Effector memory CD8-positive, alpha-beta T cell (primary cell): ENCODE results near the gene ARRDC1.
"Not testable (repeated sequence)": the region's sequence is repeated elsewhere in the genome, so short reads cannot be mapped to it uniquely, and the experiment has no call there.

Experiments
- ATAC-seq: fragments of 150-1000 bp; cut with Tn5 transposase; replicated peaks from 2 replicates; pipeline ENCODE4 v1.10.0; 2021; ENCODE audit warnings: mild to moderate bottlenecking, moderate library complexity
- DNase-seq, 3 experiments: peaks; one replicate each; pipeline ENCODE4 v3.0.0; 2021
- H3K27ac Mint-ChIP-seq, 2 donors: one replicate each; pipeline ENCODE4 v1.8.0; 2022; ENCODE audit warnings: mild to moderate bottlenecking in 2 of 2, mixed read lengths in 2 of 2, moderate library complexity in 2 of 2
- H3K27me3 Mint-ChIP-seq, 2 donors: one replicate each; pipeline ENCODE4 v1.8.0; 2022; ENCODE audit warnings: mixed read lengths in 2 of 2
- H3K36me3 Mint-ChIP-seq: one replicate; pipeline ENCODE4 v1.8.0; 2022; ENCODE audit warnings: mild to moderate bottlenecking, moderate library complexity, mixed read lengths; ENCODE audit not compliant: insufficient read depth
- H3K4me1 Mint-ChIP-seq, 2 donors: one replicate each; pipeline ENCODE4 v1.8.0; 2022; ENCODE audit warnings: low read depth in 2 of 2, mixed read lengths in 2 of 2
- H3K4me3 Mint-ChIP-seq, 2 donors: one replicate each; pipeline ENCODE4 v1.8.0; 2022; ENCODE audit warnings: mild to moderate bottlenecking in 2 of 2, mixed read lengths in 2 of 2, moderate library complexity in 2 of 2
- H3K9me3 Mint-ChIP-seq, 2 donors: one replicate each; pipeline ENCODE4 v1.8.0; 2022; ENCODE audit warnings: mixed read lengths in 2 of 2

Gene ARRDC1

DNA sequence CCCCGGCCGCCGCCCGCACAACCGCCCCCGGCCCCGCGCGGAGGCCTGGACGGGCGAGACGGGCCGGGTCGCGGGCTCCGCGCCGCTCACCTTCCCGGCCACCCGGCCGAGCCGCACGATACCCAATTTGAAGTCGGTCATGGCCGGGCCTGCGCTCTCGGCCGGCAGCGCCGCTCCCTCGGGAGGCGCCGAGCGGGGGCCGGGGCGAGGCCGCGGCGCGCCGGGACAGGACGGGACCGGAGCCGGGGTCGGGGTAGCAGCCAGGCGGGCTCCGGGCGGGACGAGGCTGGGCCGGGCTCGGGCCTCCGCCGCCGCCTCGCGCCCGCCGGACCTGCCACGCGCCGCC is 15.4 kb upstream of the ARRDC1 start:
- H3K36me3 Mint-ChIP-seq = peaks cover 10% of the 10 kb centered on the region
- peaks cover 4 to 14% of the 10 kb centered on the region in 2 donors for H3K4me1 Mint-ChIP-seq
- no peak for ATAC-seq
- no peaks in the 10 kb centered on the region for H3K27me3 Mint-ChIP-seq
- H3K9me3 Mint-ChIP-seq = no peaks in the 10 kb centered on the region
- peak overlapping the region; percentile 87 to 93 for H3K4me3 Mint-ChIP-seq
- H3K27ac Mint-ChIP-seq = no peak overlapping the region
- DNase-seq = no peak

DNA sequence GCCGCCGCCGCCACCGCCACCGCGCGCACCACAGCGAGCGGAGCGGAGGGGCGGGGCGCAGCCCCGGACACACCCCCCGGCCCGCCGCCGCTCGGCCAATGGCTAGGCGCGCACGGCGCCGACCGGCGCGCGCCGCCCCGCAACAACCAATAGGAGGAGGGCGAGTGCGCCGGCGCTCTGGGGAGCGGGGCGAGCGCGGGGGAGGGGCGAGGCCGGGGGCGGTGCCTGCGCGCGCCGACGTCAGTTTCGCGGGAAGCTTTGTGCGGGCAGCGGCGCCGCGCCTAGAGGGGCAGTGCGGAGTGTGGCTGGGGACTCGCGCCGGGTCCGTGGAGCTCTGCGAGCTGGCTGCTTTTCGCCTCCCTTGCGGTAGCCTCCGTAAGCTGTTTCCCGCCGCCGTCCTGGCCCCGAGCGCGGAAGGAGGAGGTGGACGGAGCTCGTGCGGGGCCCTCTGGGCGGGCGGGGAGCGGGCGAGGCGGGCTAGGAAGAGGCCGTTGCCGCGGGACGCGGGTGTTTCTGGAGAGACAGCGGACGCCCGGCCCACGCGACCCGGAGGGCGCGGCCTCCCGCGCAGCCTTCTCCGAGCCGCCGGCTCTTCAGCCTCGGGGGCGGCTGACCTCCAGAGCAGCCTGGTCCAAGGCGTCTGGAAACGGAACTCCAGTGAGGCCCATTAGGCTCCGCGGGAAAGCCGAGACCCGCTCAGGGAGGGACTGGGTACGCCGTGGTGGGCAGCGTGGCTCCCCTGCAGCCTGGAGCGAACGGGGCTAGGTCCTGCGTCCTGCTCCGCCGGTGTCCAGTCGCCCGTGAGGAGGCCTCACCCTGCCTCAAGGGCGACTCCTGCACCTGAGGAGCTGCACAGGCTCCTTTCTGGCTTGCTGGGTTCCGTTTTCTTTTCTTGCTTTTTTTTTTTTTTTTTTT is 14.8 kb upstream of the ARRDC1 start, which contains the start of gene ZMYND19:
Gene ZMYND19, minus strand, starts transcription at position 44 of the 915 bp plus-strand sequence. CDS start 249 bp downstream, outside the sequence.
- H3K27ac Mint-ChIP-seq = peak within 1 kb of the TSS; percentile 77 to 84
- peaks cover 4 to 14% of the 10 kb centered on the region in 2 donors for H3K4me1 Mint-ChIP-seq
- peaks cover 10% of the 10 kb centered on the region for H3K36me3 Mint-ChIP-seq

DNA sequence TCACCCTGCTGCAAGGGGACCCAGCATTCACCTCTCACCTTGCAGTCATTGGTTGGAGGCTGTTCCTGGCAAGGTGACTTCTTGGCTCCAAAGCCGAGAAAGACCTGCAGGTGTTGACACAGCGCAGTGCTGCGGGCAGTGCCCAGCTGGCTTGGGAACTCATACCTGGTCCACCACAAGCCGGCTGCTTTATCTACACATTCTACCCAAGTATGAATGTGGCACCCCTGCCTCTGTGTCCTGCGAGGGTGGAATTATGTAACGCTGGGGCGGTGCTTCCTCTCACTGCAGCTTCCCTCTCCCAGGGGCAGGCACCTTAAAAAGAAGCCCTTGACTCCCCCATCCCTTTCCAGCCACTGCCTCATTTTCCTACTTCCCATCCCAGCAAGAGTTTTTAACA is 12.7 kb upstream of the ARRDC1 start:
- ATAC-seq = no peak

More for the DNA sequence above, 14.8 kb upstream of the ARRDC1 start, which contains the start of gene ZMYND19:
- DNase-seq (peak; percentile 84 to 92 (median 86)), ATAC-seq (peak; percentile 96)
- no peaks in the 10 kb centered on the region for H3K27me3 Mint-ChIP-seq
- no peaks in the 10 kb centered on the region for H3K9me3 Mint-ChIP-seq
- H3K4me3 Mint-ChIP-seq = peak within 1 kb of the TSS; percentile 87 to 93

DNA sequence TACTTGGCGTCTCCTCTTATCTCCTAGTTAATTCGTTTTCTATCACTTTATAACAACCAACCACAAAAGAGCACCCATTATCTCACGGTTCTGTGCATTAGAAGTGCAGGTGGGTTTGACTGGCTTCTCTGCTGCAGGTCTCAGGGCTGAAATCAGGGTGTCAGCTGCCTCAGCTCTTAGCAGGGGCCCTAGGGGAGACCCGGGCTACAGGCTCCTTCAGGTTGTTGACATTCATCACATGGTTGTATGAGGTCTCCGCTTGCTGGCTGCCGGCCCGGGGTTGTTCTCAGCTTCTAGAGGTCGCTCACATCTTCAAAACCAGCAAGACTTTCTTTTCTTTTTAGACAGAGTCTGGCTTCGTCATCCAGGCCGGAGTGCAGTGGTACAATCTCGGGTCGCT is 12.3 kb upstream of the ARRDC1 start:
- peak overlapping the region in 1 of 2 donors; percentile 36 for H3K4me3 Mint-ChIP-seq
- no peak for ATAC-seq
- no peaks in the 10 kb centered on the region for H3K27me3 Mint-ChIP-seq
- peaks cover 10% of the 10 kb centered on the region for H3K36me3 Mint-ChIP-seq
- no peak overlapping the region for H3K27ac Mint-ChIP-seq
- H3K4me1 Mint-ChIP-seq = peaks cover 5 to 7% of the 10 kb centered on the region in 2 donors
- no peaks in the 10 kb centered on the region for H3K9me3 Mint-ChIP-seq
- DNase-seq = no peak

More for the DNA sequence above, 12.7 kb upstream of the ARRDC1 start:
- no peaks in the 10 kb centered on the region for H3K27me3 Mint-ChIP-seq
- peak overlapping the region in 1 of 2 donors; percentile 36 for H3K4me3 Mint-ChIP-seq
- no peak overlapping the region for H3K27ac Mint-ChIP-seq
- H3K4me1 Mint-ChIP-seq = peaks cover 4 to 11% of the 10 kb centered on the region in 2 donors
- no peaks in the 10 kb centered on the region for H3K9me3 Mint-ChIP-seq
- DNase-seq = no peak
- H3K36me3 Mint-ChIP-seq = peaks cover 10% of the 10 kb centered on the region

DNA sequence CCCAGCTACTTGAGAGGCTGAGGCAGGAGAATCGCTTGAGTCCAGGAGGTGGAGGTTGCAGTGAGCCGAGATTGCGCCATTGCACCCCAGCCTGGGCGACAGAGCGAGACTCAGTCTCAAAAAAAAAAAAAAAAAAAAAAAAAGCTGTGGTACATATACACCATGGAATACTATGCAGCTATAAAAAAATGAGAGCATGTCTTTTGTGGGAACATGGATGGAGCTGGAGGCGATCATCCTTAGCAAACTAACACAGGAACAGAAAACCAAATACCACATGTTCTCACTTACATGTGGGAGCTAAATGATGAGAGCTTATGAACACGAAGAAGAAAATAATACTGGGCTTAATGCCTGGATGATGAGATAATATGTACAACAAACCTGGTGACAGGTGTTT is 8.9 kb upstream of the ARRDC1 start:
- H3K36me3 Mint-ChIP-seq, H3K9me3 Mint-ChIP-seq: not testable (repeated sequence)

DNA sequence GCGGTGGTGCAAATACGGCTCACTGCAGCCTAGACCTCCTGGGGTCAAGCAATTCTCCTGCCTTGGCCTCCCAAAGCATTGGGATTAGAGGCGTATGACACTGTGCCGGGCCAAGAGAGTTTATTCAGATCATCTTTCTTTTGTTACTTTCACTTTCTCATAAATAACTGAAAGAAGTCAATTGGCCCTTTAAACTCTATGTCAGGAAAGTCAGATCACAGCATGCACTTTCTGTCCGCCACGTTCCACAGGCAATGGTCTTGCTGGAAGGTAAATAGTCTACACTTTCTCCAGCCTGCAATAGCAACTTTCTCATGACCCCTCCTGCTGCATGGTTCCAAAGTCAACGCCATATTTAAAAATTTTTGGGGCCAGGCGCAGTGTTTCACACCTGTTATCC is 6.5 kb upstream of the ARRDC1 start:
- no peak for DNase-seq
- Mint-ChIP-seq H3K27ac (no peak overlapping the region), H3K27me3 (no peaks in the 10 kb centered on the region), H3K9me3 (no peaks in the 10 kb centered on the region), H3K36me3 (no peaks in the 10 kb centered on the region), H3K4me1 (peaks cover 0 to 11% of the 10 kb centered on the region in 2 donors), H3K4me3 (no peak overlapping the region)
- no peak for ATAC-seq

More for the DNA sequence above, 8.9 kb upstream of the ARRDC1 start:
- not testable (repeated sequence) for H3K27ac Mint-ChIP-seq, H3K4me1 Mint-ChIP-seq, DNase-seq, ATAC-seq, H3K27me3 Mint-ChIP-seq, H3K4me3 Mint-ChIP-seq

DNA sequence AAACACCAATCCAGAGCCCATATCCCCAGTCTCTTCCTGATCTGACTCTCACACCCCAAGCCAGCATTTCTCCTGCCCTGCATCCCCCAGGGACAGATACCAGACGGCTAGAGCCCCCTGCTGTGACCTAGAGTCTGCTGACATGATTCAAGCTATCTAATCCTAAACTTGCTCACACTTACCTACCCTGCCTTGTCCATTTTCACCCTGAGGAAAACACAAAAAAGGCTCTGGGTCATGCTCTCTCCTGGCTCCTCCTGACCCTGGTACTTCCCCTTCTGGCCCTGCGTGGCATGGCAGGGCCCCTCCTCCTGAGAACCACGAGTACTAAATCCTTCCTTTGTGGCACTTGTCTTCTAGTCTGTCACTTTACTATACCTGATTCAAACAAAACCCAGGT is 2.8 kb upstream of the ARRDC1 start:
- H3K36me3 Mint-ChIP-seq = peaks cover 4% of the 10 kb centered on the region
- peak overlapping the region; percentile 6 to 16 for H3K27ac Mint-ChIP-seq
- ATAC-seq (no peak), DNase-seq (no peak)
- H3K4me3 Mint-ChIP-seq = no peak overlapping the region
- H3K27me3 Mint-ChIP-seq = no peaks in the 10 kb centered on the region
- peaks cover 13 to 21% of the 10 kb centered on the region in 2 donors for H3K4me1 Mint-ChIP-seq
- no peaks in the 10 kb centered on the region for H3K9me3 Mint-ChIP-seq

DNA sequence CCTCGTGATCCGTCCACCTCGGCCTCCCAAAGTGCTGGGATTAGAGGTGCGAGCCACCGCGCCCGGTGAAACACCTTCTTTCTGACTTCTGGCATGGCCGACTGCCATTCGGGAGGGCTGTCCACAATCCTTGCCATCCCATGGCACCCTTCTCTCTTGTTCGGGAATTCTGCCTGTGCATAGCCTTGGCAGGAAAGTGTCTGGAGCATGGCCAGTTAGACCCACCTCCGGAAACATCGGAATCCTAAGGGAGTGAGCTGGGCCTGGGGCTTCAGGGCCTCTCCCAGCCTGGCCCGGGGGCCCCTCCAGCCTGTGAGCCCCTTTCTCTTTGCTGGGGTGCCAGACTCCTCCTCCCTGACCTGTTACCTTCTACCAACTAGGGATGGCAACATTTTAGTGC is 1.6 kb upstream of the ARRDC1 start:
- no peaks in the 10 kb centered on the region for H3K9me3 Mint-ChIP-seq
- no peak overlapping the region for H3K27ac Mint-ChIP-seq
- peak overlapping the region in 1 of 2 donors; percentile 17 for H3K4me3 Mint-ChIP-seq
- ATAC-seq = no peak
- peaks cover 13 to 20% of the 10 kb centered on the region in 2 donors for H3K4me1 Mint-ChIP-seq
- no peak for DNase-seq
- H3K27me3 Mint-ChIP-seq = no peaks in the 10 kb centered on the region
- peaks cover 10% of the 10 kb centered on the region for H3K36me3 Mint-ChIP-seq

DNA sequence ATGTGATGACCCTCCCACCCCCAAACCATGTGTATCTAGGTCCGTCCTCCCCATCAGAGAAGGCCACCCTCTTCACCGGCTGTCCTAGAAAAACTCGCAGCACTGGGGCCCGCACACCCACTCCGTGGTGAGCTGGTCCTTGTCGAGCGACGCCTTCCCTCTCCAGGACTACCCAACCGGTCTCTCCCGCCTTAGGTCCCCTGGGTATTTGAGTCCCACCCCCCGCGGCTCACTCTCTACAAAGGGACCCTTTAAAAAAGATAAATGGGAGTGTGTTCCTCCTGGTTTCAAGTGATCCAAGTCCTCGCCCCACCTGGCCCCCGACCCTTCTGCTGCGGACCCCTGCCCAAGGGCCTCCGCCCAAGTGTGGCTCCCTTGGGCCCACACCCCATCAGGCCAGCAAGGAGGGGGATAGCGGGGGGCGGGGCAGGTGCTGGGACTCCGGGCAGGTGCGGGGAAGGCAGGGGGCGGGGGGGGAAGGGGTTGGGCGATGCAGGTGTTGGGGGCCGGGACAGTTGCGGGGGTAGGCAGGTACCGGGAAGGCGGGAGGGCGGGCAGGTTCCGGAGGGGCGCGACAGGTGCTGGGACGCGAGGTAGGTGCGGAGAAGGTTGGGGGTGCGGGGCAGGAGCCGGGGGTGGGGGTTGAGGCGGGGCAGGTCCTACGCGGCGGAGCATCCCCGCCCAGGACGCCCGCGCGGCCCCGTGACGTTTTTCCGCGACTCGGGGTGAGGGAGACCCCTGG is 970 bp upstream of the ARRDC1 start:
- no peaks in the 10 kb centered on the region for H3K9me3 Mint-ChIP-seq
- ATAC-seq = no peak
- peaks cover 15% of the 10 kb centered on the region for H3K36me3 Mint-ChIP-seq
- peaks cover 13 to 20% of the 10 kb centered on the region in 2 donors for H3K4me1 Mint-ChIP-seq
- peak overlapping the region; percentile 13 to 50 for H3K4me3 Mint-ChIP-seq
- DNase-seq = no peak
- H3K27ac Mint-ChIP-seq = no peak overlapping the region
- H3K27me3 Mint-ChIP-seq = no peaks in the 10 kb centered on the region

DNA sequence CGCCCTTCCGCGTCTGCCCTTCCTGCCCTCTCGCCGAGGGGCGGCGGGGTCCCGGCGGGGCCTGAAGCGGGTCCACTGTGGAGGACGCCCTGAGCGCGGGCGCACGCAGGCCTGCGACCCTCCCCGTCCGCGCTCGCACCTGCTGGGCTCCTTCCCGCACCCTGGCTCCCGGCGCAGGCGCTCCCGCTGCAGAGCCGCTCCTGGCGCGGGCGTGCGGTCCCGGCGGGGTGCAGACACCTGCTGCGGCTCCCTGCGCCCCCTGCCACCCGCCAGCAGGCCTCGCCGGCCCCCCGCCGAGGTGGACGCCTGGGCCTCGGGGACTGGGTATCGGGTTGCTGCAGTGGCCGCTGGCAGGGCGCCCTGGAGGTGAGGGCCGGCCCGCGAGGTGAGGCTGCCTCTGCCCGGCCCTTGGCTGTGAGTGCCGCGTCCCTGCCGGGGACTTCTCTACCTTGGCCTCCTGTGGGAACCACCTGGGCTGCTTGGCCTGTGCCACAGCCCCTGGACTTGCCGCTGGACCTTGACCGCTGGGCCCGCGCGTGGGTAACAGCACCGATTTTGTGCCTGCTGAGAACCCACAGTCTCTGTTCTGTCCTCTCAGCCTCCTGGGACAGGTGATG is 627 bp downstream of the ARRDC1 start:
- DNase-seq (no peak), ATAC-seq (no peak)
- peak overlapping the region; percentile 71 to 76 for H3K4me3 Mint-ChIP-seq
- H3K4me1 Mint-ChIP-seq = peaks cover 15 to 21% of the 10 kb centered on the region in 2 donors
- H3K36me3 Mint-ChIP-seq = peaks cover 16% of the 10 kb centered on the region
- H3K27me3 Mint-ChIP-seq = no peaks in the 10 kb centered on the region
- peak overlapping the region in 1 of 2 donors; percentile 15 for H3K27ac Mint-ChIP-seq
- no peaks in the 10 kb centered on the region for H3K9me3 Mint-ChIP-seq

DNA sequence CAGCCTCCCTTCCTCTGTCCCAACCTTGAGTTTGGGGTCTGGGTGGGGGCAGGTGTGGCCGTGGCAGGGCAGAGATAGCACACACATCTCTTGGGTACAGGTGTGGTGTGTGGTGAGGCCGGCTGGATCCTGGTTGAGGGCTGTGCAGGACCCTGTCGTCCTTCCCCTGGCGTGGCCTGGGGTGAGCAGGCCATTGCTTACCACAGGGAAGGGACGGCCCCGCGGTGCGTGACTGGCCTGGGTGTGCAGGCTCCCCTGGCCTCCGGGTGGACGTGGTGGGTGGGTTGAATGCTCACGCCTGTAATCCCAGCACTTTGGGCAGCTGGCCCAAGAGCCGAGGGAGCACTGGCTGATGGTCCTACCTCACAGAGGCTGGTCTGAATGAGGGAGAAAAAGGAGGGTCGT is 1.2 kb downstream of the ARRDC1 start:
- Mint-ChIP-seq H3K4me1 (peaks cover 21 to 28% of the 10 kb centered on the region in 2 donors), H3K4me3 (peak overlapping the region; percentile 71 to 76), H3K27ac (peak overlapping the region; percentile 15 to 31), H3K9me3 (no peaks in the 10 kb centered on the region), H3K27me3 (no peaks in the 10 kb centered on the region), H3K36me3 (peaks cover 20% of the 10 kb centered on the region)
- DNase-seq = no peak
- ATAC-seq = no peak

DNA sequence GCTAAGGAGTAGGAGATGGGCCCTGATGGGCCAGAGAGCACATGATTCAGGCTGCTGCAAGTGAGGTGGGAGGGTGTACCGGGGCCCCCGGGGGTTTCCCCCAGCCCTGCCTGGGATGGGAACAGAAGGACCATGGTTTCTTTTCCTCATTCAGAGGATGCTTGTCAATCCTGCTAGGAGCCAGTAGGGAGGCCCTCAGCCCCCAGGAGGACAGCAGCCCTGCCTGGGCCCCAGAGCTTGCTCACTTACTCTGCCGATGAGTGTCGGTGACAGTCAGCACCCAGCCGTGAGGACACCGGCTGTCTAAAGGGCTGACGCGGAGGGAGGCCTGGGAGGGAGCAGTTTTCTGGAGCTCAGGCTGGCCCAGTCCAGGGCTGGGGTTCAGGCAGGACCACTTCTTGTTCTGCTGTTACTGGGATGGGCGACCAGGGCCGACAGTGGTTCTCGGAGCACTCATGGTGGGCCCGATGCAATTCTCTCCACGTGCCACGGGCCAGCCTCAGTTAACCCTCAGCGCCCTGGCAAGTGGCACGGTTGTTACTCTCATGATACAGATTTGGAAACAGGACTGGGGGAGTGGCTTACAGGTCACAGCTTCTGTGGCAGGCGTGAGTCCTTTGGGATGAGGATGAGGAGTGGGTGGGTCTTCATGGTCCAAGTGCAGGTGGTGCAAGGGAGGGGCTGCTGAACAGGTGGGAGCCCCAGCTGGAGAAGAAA is 1.8 kb downstream of the ARRDC1 start:
- peak overlapping the region; percentile 71 to 76 for H3K4me3 Mint-ChIP-seq
- ATAC-seq (no peak), DNase-seq (no peak)
- H3K4me1 Mint-ChIP-seq = peaks cover 26 to 33% of the 10 kb centered on the region in 2 donors
- H3K27me3 Mint-ChIP-seq = no peaks in the 10 kb centered on the region
- peak overlapping the region; percentile 15 to 31 for H3K27ac Mint-ChIP-seq
- no peaks in the 10 kb centered on the region for H3K9me3 Mint-ChIP-seq
- H3K36me3 Mint-ChIP-seq = peaks cover 20% of the 10 kb centered on the region

DNA sequence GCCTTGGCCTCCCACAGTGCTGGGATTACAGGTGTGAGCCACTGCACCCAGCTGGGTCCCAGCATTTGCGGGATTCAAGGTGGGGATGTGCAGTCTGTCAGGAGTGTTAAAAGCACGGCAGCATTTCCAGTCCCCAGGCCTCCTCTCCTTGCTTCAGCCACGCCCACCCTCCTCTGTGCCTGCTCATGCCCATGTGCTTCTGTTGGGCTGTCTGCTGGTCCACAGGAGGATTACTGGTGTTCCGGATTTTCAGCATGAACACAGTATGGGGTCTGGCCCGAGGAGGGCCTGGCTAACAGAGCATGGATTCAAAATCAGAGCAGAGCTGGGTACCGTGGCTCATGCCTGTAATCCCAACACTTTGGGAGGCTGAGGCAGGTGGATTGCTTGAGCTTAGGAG is 5.5 kb downstream of the ARRDC1 start:
- H3K36me3 Mint-ChIP-seq = peaks cover 32% of the 10 kb centered on the region

More for the DNA sequence above, 5.5 kb downstream of the ARRDC1 start:
- Mint-ChIP-seq H3K27me3 (no peaks in the 10 kb centered on the region), H3K9me3 (no peaks in the 10 kb centered on the region), H3K4me1 (peaks cover 30% of the 10 kb centered on the region in 2 donors), H3K4me3 (peak overlapping the region in 1 of 2 donors; percentile 22), H3K27ac (peak overlapping the region; percentile 74 to 86)
- ATAC-seq (no peak), DNase-seq (no peak)
